A549 (cell line): ENCODE measurements around the gene MORN1.

Source experiments
- HDAC2 ChIP-seq: fragments of 200-600 bp; sonication (generic); IDR thresholded peaks from 2 replicates; pipeline ENCODE4 v1.6.1; 2016
- SMC3 ChIP-seq: fragments of >200 bp; sonication (Bioruptor Twin); formaldehyde crosslinking; IDR thresholded peaks from 3 replicates; pipeline ENCODE4 v1.6.1; 2018; ENCODE audit warnings: inconsistent platforms
- ZNF302 ChIP-seq: fragments of 250-450 bp; sonication (Bioruptor Pico); IDR thresholded peaks from 2 replicates; pipeline ENCODE4 v1.9.0; 2021; ENCODE audit warnings: inconsistent platforms, mild to moderate bottlenecking, moderate library complexity
- TF ChIP-seq, protein P1 (sequence below): fragments of >200 bp; sonication (Bioruptor Twin); formaldehyde crosslinking; IDR thresholded peaks from 3 replicates; pipeline ENCODE4 v1.5.1; 2016

DNA sequence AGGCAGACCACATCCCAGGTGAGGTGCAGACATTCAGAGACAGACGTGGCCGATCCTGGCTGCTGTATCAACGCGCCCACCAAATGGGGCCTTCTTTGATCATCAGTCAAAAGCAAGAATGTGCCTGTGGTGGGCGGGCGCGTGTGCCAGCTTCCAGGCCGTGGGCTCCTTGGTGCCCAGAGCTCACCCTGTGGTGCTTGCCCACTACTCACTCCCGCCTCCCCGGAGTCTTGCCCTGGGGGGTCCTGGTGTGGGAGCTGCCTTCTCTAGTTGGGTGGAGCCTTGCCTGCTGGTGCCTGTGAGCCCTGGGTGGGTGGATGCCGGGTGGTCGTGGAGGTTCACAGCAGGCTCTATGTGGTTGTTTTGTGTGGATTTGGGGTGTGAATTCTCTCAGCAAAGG lies 92.7 kb downstream of the MORN1 start:
- TF ChIP-seq, protein P1, sequence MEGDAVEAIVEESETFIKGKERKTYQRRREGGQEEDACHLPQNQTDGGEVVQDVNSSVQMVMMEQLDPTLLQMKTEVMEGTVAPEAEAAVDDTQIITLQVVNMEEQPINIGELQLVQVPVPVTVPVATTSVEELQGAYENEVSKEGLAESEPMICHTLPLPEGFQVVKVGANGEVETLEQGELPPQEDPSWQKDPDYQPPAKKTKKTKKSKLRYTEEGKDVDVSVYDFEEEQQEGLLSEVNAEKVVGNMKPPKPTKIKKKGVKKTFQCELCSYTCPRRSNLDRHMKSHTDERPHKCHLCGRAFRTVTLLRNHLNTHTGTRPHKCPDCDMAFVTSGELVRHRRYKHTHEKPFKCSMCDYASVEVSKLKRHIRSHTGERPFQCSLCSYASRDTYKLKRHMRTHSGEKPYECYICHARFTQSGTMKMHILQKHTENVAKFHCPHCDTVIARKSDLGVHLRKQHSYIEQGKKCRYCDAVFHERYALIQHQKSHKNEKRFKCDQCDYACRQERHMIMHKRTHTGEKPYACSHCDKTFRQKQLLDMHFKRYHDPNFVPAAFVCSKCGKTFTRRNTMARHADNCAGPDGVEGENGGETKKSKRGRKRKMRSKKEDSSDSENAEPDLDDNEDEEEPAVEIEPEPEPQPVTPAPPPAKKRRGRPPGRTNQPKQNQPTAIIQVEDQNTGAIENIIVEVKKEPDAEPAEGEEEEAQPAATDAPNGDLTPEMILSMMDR, result no peak
- no peak for TF ChIP-seq HDAC2
- TF ChIP-seq ZNF302, result no peak
- TF ChIP-seq SMC3, result no peak
